Head of caudate nucleus (tissue), 42 donors: Measurements from ENCODE around the gene PPDPF.
"Not testable (repeated sequence)": the region's sequence is repeated elsewhere in the genome, so short reads cannot be mapped to it uniquely, and the experiment has no call there.

ENCODE experiments used
- DNase-seq, 42 donors: peaks; one replicate each; pipeline versions ENCODE4 v3.0.0 to v3.0.0-alpha.2; 2020 to 2021; ENCODE audit warnings: mixed read lengths in 7 of 42
- intact Hi-C: fragments of 100-400 bp; cut with DNase I; formaldehyde crosslinking; loops from one replicate; pipeline ENCODE4 v1.15.0; 2022

Gene PPDPF

GRCh38 chr20:63554361-63555278 is 34.1 kb downstream of the PPDPF start:
- intact Hi-C loops, result no loop called here

GRCh38 chr20:63555661-63556381 is 35.3 kb downstream of the PPDPF start:
- intact Hi-C loops, result no loop called here
- DNase-seq, result no peak

More at GRCh38 chr20:63554361-63555278, 34.1 kb downstream of the PPDPF start:
- no peak for DNase-seq

GRCh38 chr20:63556873-63557478 is 36.4 kb downstream of the PPDPF start:
- intact Hi-C loops, result no loop called here

DNA sequence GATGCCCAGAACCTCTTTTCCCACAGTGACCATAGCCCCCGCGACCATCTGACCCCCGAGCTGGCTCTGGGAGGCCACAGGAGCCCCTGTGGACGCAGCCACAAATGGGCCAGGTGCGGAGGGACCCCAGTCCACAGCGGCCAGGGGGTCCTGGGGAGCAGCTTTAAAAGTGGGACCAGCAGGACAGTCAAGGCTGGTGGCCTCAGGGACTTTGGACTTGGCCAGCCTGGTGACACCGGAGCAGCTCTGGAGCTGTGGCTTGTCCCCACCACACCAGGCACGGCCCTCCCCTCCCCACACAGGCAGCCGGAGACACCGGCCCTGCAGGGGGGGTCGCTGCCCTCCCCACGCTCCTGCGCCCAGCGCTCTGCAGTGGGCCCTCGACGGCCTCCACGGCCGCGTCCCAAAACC is 36.9 kb downstream of the PPDPF start:
- intact Hi-C loops, result no loop called here
- no peak for DNase-seq

More at GRCh38 chr20:63556873-63557478, 36.4 kb downstream of the PPDPF start:
- no peak for DNase-seq

- intact Hi-C loops, result no loop called here
- DNase-seq, result no peak
These were observed 38.4 kb downstream of the PPDPF start for GRCh38 chr20:63558804-63559484.

- DNase-seq, intact Hi-C loops: not testable (repeated sequence)
These were observed 39.1 kb downstream of the PPDPF start for GRCh38 chr20:63559485-63560332.

- DNase-seq, result no peak
- intact Hi-C loops, result no loop called here
These were observed 39.8 kb downstream of the PPDPF start for GRCh38 chr20:63560333-63560805.

DNA sequence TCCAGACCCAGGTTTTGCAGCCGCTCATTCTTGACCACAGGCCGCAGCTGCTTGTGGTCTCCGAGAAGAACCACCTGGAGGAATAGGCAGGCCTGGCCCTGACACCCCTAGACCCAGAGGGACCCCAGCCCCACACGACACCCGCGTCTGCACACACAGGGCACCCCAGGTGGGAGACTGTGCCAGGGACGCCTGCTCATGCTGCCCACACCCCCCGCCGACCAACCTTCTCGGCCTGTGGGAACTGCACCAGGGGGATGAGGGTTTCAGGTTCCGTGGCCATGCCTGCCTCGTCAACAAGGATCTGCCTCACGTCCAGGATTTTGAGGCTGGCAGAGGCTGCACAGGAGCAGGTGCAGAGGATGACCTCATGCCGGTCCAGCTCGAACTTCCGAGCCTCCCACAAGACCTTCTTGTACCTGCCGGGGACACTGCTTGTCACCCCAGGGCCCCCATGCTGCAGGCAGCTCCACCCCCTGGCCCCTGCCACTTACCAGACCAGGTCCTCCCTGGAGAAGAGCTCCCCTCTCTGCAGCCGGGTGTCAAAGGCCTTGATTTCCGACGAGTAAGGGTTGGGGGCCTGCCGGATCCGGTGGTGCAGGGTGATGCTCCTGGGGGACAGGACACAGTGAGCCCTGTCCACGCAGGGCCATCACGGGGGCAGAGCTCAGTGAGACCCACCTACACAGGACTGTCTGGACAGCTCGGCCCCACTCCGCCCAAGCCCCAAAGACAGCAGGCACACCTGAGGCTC is 40.5 kb downstream of the PPDPF start:
- DNase-seq, result no peak
- intact Hi-C loops, result no loop called here

GRCh38 chr20:63561624-63562396 is 41.2 kb downstream of the PPDPF start:
- no peak for DNase-seq
- intact Hi-C loops, result no loop called here

- no peak for DNase-seq
- intact Hi-C loops, result no loop called here
These were observed 42.1 kb downstream of the PPDPF start for GRCh38 chr20:63562461-63563224.

DNA sequence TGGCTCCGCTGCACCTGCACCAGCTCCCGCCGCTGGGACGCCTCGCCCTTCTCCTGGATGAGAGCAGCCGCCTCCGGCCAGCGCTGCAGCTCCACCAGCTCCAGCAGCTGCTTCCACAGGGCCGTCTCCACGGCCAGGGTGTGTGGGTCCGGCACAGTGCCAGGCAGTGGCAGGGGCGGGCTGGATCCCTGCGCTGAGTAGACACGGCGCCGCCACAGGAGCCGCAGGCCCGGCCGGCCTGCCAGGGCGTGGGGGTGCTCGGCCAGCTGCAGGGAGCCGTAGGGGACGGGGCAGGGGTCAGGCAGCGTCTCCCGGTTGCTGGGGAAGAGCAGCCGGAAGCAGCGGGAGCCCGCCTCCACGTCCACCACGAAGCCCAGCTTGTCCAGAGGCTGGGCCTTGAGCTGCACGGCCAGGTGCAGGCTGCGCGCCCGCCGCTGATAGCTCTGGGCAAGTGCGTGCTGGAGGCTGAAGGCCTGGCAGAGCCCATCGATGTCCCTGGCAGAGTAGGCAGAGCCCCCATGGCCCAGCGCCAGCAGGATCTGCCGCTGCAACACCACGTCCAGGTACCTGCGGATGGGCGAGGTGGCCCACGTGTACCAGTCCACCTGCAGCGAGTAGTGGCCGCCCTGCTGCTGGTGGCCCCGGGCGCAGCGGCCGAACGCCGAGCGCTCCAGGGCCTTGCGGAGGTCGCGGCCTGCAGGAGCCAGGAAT is 42.8 kb downstream of the PPDPF start:
- intact Hi-C loops, result no loop called here
- no peak for DNase-seq

GRCh38 chr20:63564036-63564810 is 43.7 kb downstream of the PPDPF start:
- intact Hi-C loops, result no loop called here
- DNase-seq, result no peak

GRCh38 chr20:63565021-63565698 is 44.6 kb downstream of the PPDPF start:
- no peak for DNase-seq
- intact Hi-C loops, result no loop called here

DNA sequence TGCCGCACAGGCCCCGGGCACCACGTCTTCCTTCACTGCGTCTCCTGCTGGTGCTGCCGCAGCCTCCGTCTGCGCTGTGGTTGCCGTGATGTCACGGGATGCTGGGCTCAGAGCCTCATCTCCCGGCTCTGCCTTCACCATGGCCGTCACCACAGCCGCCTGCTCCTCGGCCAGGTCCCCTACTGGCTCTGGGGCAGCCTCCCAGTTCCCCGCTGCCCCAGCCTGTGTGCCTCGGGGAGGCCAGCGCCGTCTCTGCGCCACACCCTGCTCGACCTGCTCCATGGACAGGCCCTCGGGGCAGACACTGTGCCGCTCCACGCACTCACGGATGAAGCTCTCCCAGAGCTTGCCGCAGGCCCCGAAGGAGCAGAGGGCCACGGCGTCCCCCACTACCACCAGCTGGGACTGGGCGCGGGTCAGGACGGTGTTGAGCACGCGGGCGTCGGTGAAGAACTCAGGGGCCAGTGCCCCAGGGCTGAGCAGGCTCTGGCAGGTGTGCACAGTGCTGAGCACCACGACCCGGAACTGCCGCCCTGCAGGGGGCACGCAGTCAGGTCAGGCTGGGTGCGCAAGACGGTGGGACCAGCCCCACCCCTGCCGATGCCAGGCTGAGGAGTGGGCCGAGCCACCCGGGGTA is 45.3 kb downstream of the PPDPF start:
- no peak for DNase-seq
- intact Hi-C loops, result no loop called here
